GM12874 (cell line): Measurements from ENCODE around the gene AOAH.

ENCODE experiments used
- TF ChIP-seq, protein P1 (sequence below): IDR thresholded peaks from 2 replicates; pipeline ENCODE4 v1.5.1; 2011; ENCODE audit warnings: low read depth, mild to moderate bottlenecking, control low read depth, low read length, moderate library complexity; ENCODE audit not compliant: insufficient read depth

Gene AOAH

GRCh38 chr7:36605261-36606051, 118.8 kb downstream of the AOAH start:
- TF ChIP-seq, protein P1, sequence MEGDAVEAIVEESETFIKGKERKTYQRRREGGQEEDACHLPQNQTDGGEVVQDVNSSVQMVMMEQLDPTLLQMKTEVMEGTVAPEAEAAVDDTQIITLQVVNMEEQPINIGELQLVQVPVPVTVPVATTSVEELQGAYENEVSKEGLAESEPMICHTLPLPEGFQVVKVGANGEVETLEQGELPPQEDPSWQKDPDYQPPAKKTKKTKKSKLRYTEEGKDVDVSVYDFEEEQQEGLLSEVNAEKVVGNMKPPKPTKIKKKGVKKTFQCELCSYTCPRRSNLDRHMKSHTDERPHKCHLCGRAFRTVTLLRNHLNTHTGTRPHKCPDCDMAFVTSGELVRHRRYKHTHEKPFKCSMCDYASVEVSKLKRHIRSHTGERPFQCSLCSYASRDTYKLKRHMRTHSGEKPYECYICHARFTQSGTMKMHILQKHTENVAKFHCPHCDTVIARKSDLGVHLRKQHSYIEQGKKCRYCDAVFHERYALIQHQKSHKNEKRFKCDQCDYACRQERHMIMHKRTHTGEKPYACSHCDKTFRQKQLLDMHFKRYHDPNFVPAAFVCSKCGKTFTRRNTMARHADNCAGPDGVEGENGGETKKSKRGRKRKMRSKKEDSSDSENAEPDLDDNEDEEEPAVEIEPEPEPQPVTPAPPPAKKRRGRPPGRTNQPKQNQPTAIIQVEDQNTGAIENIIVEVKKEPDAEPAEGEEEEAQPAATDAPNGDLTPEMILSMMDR: no peak

DNA sequence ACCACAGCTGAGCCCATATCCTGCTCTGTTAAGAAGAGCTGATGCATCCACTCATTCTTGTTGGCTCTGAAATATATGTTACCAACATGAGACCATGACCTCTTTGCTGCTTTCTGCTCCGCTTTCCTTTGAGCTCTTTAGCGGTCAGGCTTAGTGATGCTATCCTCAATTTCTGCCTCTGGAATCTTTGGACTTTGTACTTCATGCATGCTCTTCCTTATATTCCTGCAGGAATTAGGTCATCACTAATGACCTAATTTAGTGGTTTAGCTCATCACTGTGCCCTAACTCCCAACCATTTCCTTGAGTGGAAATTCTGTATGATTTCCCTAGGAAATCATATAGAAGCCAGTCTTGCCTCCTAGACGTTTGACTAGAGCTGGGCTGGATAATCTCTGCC, 119.5 kb downstream of the AOAH start:
- TF ChIP-seq, protein P1: no peak

- TF ChIP-seq, protein P1: no peak
Measured at GRCh38 chr7:36602934-36603887, 121.1 kb downstream of the AOAH start.

DNA sequence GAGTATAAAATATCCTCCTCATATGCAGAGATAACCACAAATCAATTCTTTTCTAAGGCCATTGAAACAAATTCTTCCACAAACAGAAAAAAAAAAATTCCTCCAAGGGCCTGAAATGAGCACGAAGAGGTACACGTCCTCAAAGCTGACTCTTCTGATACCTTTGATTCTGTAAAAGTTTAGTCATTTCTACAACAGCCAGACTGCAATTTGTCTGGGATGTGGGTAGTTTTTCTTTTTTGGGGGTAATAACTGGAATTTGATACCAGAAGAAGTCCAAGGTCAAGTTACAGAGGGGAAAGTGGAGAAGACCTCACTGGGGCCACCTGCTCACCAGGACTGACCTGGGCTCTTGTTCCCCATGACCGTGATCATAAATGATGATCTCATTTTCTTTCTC, 121.8 kb downstream of the AOAH start:
- TF ChIP-seq, protein P1: no peak

DNA sequence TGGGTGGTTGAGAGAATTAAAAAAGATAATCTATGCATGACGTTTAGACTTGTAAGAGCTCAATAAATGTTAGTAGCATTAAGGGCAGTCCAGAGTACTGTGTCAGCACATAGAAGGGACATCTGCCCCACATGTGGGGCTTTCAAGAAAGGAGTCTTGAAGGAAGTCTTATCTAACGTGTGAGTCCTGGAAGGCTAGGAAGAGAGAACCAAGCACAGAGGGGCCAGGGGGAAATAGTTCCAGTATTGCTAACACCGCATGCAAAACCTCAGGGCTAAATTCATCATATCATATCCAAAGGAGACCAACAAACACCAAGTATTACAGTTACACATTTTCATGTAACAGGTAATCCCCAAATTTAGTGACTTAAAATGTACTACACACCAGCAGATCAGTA, 122.7 kb downstream of the AOAH start:
- TF ChIP-seq, protein P1: no peak

GRCh38 chr7:36600869-36601530, 123.3 kb downstream of the AOAH start:
- TF ChIP-seq, protein P1: no peak

DNA sequence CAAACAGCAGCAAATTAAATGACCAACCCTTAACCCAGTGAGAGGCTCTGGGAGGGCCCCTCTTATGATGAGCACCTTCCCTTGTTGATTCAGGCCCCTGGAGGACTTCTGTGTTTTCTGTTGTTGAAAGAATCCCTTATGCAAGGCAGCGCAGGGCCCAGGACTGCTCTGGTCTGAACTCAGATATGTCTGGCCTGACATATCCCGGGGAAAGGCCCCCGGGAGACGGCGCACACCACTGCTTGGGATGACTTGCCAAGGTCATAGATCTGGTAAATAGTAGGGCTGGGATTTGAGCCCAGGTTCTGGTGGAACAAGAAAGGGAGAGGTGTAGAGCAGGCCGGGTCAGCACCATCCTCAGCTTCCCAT, 124.0 kb downstream of the AOAH start:
- TF ChIP-seq, protein P1: no peak
